ENCODE measurements around the gene TLE4.

The TLE4 gene

DNA sequence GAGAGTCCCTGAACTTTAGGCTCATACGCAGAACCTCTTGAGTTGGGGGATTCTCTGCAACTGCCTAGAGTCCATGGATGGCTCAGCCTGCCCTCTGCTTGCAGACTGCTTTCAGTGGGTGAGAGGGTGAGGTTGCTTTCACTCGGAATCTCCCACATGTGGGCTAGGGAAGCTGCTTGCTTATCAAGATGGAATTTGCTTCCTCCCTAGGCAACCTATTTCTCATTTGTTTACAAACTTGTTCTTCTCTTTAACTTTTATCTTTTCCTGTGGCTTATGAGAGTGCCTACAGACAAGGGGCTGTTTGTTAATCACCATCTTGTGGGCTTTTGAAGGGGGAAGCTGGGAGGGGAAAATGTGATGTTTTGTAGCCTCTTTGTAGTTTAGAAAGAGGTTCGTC, 10.0 kb downstream of the TLE4 start:
- no peak overlapping the region for H3K4me3 ChIP-seq (ENCODE audit: low read depth, low read length)
- H3K27me3 ChIP-seq (ENCODE audit: control insufficient read depth, insufficient read depth, low read length) = no peaks in the 10 kb centered on the region
- peak overlapping the region; percentile 5 for H3K27ac ChIP-seq (ENCODE audit: low read depth, low read length)
- no peaks in the 10 kb centered on the region for H3K9me3 ChIP-seq (ENCODE audit: control insufficient read depth, insufficient read depth, low read length)
- H3K9ac ChIP-seq (ENCODE audit: low read depth, low read length) = no peak overlapping the region
- H3K36me3 ChIP-seq (ENCODE audit: control insufficient read depth, insufficient read depth, low read length) = peaks cover 28% of the 10 kb centered on the region
- peaks cover 31% of the 10 kb centered on the region for H3K4me1 ChIP-seq (ENCODE audit: control insufficient read depth, insufficient read depth, low read length)

DNA sequence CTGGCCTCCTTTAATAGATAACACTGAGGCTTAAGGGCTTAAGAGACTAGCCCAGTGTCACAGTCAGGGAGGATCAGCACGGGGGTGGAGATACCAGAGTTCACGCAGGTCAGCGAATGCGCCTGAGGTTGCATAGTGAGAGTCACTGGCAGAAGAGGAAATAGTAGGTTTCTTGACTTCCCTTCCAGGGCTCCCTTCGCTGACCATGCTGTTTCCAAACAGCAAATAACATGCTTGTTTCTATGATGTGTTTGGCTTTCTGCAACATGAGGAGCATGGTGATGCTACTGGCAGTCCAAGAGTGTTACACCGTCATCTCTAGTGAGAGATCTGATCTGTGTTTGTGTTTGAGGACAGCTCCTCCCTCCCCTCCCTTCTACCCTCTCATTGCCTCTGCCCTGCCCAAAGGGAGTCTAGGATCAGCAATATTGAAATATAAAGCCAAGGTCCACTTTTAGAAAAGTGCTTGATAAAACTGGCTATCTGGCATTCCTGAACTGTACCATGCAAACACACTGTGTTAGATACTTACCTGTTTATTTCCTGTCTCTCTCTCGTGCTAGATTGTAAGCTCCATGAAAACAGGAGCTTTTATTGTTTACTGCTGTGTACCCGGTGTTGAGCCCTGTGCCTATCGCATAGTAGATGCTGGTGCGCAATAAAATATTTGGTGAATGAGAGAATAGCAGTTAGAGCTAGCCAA, 12.3 kb downstream of the TLE4 start:
- peaks cover 31% of the 10 kb centered on the region for H3K4me1 ChIP-seq (ENCODE audit: control insufficient read depth, insufficient read depth, low read length)
- H3K27ac ChIP-seq (ENCODE audit: low read depth, low read length) = no peak overlapping the region
- peaks cover 25% of the 10 kb centered on the region for H3K36me3 ChIP-seq (ENCODE audit: control insufficient read depth, insufficient read depth, low read length)
- no peaks in the 10 kb centered on the region for H3K9me3 ChIP-seq (ENCODE audit: control insufficient read depth, insufficient read depth, low read length)
- no peak overlapping the region for H3K4me3 ChIP-seq (ENCODE audit: low read depth, low read length)
- no peak overlapping the region for H3K9ac ChIP-seq (ENCODE audit: low read depth, low read length)
- H3K27me3 ChIP-seq (ENCODE audit: control insufficient read depth, insufficient read depth, low read length) = no peaks in the 10 kb centered on the region

DNA sequence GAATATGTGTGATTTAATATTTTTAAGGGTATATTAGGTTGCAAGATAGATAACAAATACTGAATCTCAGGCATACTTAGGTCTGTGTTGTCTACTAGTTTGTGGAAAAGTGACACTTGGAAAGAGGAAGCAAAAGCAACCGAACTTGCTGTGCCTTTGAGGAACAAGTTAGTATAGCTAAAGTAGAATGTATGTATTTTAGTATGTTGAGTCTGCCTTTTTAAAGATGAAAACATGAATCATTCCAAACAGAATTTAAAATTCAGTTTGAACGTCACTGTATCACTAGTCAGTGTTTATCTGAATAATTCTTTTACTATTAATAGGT, 12.9 kb downstream of the TLE4 start:
- Histone ChIP-seq H3K27me3 (ENCODE audit: control insufficient read depth, insufficient read depth, low read length) (no peaks in the 10 kb centered on the region), H3K4me3 (ENCODE audit: low read depth, low read length) (no peak overlapping the region), H3K27ac (ENCODE audit: low read depth, low read length) (no peak overlapping the region), H3K9me3 (ENCODE audit: control insufficient read depth, insufficient read depth, low read length) (no peaks in the 10 kb centered on the region), H3K4me1 (ENCODE audit: control insufficient read depth, insufficient read depth, low read length) (peaks cover 31% of the 10 kb centered on the region), H3K36me3 (ENCODE audit: control insufficient read depth, insufficient read depth, low read length) (peaks cover 20% of the 10 kb centered on the region), H3K9ac (ENCODE audit: low read depth, low read length) (no peak overlapping the region)

DNA sequence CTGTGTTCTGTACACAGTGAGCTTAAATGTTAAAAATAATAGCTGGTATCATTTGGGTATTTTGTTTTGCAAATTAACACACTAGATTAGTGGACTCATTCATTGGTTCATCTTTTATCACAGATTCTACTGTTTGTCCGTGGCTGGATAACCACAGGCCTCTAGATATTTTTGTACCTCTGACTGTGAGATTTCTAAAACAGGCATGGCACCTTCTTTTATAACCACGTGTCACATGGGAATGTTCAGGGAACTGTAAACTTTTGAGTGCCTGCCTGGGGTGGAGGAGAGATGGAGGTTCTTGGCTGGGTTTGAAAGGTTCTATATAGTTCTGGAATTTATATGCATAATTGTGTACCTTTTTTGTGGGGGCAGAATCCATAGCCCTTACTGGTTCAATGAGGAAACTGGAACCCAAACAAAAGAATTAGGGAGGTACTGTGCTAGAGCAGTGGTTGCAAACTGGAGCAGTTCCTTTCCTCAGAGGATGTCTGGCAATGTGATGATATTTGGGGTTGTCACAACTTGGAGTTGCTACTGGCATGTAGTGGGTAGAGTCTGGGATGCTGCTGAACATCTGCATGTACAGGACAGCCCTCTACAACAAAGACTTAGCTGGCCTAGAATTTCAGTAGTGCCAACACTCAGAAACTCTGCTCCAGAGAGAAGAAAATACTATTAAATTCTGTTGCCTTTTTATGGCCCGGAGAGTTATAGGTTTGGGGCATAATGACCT, 16.9 kb downstream of the TLE4 start:
- no peak overlapping the region for H3K9ac ChIP-seq (ENCODE audit: low read depth, low read length)
- peaks cover 10% of the 10 kb centered on the region; the same call in 1 of the 2 replicates for H3K36me3 ChIP-seq (ENCODE audit: control insufficient read depth, insufficient read depth, low read length)
- H3K27me3 ChIP-seq (ENCODE audit: control insufficient read depth, insufficient read depth, low read length) = no peaks in the 10 kb centered on the region
- no peak overlapping the region for H3K4me3 ChIP-seq (ENCODE audit: low read depth, low read length)
- no peak overlapping the region for H3K27ac ChIP-seq (ENCODE audit: low read depth, low read length)
- H3K4me1 ChIP-seq (ENCODE audit: control insufficient read depth, insufficient read depth, low read length) = peaks cover 6% of the 10 kb centered on the region
- no peaks in the 10 kb centered on the region for H3K9me3 ChIP-seq (ENCODE audit: control insufficient read depth, insufficient read depth, low read length)

DNA sequence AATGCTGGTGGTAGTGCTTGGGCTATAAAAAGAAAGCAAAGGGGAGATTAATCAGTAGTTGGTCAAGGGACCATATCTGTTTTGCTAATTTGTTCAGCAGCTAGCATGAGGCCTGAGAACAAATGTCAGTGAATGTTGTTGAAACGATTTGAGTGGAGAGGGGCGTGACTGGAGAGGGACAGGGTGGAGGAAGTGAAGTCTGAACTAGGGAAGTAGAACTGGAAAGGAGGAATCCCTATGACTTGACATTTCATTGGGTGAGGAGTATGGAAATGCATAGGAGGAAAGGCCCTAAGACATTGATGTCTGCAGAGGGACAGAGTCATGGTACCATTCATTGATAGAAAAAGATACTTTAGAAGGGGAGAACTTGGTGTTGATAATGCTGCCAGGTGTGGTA, 19.7 kb downstream of the TLE4 start:
- peaks cover 9% of the 10 kb centered on the region for H3K36me3 ChIP-seq (ENCODE audit: control insufficient read depth, insufficient read depth, low read length)
- no peak overlapping the region for H3K27ac ChIP-seq (ENCODE audit: low read depth, low read length)
- H3K4me3 ChIP-seq (ENCODE audit: low read depth, low read length) = no peak overlapping the region
- H3K9ac ChIP-seq (ENCODE audit: low read depth, low read length) = no peak overlapping the region
- H3K9me3 ChIP-seq (ENCODE audit: control insufficient read depth, insufficient read depth, low read length) = no peaks in the 10 kb centered on the region
- no peaks in the 10 kb centered on the region for H3K27me3 ChIP-seq (ENCODE audit: control insufficient read depth, insufficient read depth, low read length)
- H3K4me1 ChIP-seq (ENCODE audit: control insufficient read depth, insufficient read depth, low read length) = no peaks in the 10 kb centered on the region

DNA sequence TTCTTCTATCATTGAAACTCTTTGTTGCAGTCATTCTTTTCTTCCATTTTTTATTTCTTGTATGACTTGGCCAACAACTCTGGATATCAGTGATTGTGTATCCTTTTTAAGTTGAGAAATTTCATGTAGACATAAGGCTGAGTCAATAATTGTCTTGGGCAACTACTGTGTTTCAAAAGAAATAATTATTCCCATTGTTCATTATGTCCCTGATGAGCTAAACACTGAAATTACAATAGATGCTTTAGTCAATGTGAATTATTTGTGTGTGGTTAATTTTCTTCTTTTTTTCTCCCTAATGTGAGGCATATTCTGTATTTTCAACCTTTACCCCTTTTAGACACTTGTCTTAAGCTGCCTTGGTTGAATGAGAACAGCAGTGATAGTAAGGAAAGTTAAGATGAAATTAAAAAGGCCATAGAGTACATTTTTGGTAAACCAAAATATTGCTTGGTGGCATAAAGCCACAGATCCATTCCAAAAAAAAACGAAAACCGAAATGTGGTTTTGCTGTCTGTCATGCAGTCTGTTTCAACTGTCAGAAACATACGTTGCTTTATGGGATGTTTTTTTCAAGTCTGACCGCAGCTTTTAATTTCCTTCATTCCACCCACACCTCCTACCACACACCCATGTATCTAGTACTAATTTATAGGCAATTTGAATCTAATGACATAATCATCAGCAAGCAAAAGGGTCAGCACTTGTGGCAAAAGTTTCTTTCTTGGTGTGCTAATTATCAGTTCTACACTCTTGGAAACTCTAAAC, 21.1 kb downstream of the TLE4 start:
- no peak overlapping the region for H3K27ac ChIP-seq (ENCODE audit: low read depth, low read length)
- no peaks in the 10 kb centered on the region for H3K4me1 ChIP-seq (ENCODE audit: control insufficient read depth, insufficient read depth, low read length)
- H3K9me3 ChIP-seq (ENCODE audit: control insufficient read depth, insufficient read depth, low read length) = no peaks in the 10 kb centered on the region
- no peaks in the 10 kb centered on the region for H3K27me3 ChIP-seq (ENCODE audit: control insufficient read depth, insufficient read depth, low read length)
- no peaks in the 10 kb centered on the region; the same call in none of the 2 replicates for H3K36me3 ChIP-seq (ENCODE audit: control insufficient read depth, insufficient read depth, low read length)
- no peak overlapping the region for H3K9ac ChIP-seq (ENCODE audit: low read depth, low read length)
- H3K4me3 ChIP-seq (ENCODE audit: low read depth, low read length) = no peak overlapping the region

DNA sequence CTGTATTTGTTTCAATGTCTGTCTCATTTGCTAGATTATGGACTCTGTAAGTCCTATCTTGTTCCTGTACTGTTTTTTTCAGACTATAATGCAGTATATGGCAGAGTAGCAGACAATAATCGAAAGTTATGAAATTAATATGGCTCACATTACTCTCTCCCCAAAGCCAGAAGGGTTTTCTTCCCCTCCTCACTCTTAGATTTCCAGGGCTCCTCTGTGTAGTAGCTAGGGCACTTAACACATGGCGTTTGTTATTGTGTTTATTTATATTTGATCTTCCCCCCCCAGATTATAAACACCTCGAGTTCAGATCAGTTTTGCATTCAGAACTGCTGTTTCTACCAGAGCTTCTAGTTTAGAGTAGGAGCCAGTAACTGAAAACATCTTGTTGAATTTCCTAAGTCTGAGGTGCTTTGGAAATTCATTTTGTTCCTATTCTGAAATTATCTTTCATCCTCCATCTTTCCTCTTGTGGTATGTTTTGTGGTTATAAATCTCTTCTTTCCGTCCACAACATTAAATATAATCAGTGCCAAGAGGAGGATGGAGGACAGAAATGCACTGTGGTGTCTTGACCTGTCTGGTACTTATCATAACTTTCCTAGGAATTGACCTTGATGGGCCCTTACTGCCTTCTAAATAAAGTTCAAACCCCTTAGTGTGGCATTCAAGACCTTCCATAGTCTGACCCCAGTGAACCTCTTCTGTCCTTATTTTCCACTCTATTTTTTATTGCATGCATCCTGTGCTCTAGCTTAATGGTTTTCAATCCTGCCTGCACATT, 27.0 kb downstream of the TLE4 start:
- no peak overlapping the region for H3K4me3 ChIP-seq (ENCODE audit: low read depth, low read length)
- no peak overlapping the region for H3K9ac ChIP-seq (ENCODE audit: low read depth, low read length)
- no peak overlapping the region for H3K27ac ChIP-seq (ENCODE audit: low read depth, low read length)
- no peaks in the 10 kb centered on the region for H3K9me3 ChIP-seq (ENCODE audit: control insufficient read depth, insufficient read depth, low read length)
- no peaks in the 10 kb centered on the region for H3K27me3 ChIP-seq (ENCODE audit: control insufficient read depth, insufficient read depth, low read length)
- no peaks in the 10 kb centered on the region for H3K4me1 ChIP-seq (ENCODE audit: control insufficient read depth, insufficient read depth, low read length)
- H3K36me3 ChIP-seq (ENCODE audit: control insufficient read depth, insufficient read depth, low read length) = no peaks in the 10 kb centered on the region; the same call in 1 of the 2 replicates

DNA sequence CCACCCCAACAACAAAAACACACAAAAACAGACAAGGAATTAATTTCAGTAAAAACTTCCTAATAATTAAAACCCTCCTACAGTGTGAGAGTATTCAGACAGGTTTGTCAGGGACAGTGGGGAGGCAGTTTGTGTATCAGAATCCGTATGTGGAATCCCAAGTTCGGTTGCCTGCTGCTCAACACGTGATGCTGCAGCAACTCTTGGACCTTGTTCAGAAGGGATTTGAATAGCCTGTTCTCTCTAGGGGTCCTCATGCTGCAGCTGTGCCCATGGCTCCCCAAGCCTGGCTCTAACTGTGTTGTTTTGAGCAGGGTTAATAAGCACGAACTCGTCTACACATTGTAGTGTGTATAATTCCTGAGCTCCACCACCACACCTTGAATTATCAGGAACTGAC, 28.7 kb downstream of the TLE4 start:
- Histone ChIP-seq H3K4me1 (ENCODE audit: control insufficient read depth, insufficient read depth, low read length) (no peaks in the 10 kb centered on the region), H3K27ac (ENCODE audit: low read depth, low read length) (no peak overlapping the region), H3K27me3 (ENCODE audit: control insufficient read depth, insufficient read depth, low read length) (no peaks in the 10 kb centered on the region), H3K36me3 (ENCODE audit: control insufficient read depth, insufficient read depth, low read length) (no peaks in the 10 kb centered on the region; the same call in 1 of the 2 replicates), H3K9ac (ENCODE audit: low read depth, low read length) (no peak overlapping the region), H3K9me3 (ENCODE audit: control insufficient read depth, insufficient read depth, low read length) (no peaks in the 10 kb centered on the region), H3K4me3 (ENCODE audit: low read depth, low read length) (no peak overlapping the region)

DNA sequence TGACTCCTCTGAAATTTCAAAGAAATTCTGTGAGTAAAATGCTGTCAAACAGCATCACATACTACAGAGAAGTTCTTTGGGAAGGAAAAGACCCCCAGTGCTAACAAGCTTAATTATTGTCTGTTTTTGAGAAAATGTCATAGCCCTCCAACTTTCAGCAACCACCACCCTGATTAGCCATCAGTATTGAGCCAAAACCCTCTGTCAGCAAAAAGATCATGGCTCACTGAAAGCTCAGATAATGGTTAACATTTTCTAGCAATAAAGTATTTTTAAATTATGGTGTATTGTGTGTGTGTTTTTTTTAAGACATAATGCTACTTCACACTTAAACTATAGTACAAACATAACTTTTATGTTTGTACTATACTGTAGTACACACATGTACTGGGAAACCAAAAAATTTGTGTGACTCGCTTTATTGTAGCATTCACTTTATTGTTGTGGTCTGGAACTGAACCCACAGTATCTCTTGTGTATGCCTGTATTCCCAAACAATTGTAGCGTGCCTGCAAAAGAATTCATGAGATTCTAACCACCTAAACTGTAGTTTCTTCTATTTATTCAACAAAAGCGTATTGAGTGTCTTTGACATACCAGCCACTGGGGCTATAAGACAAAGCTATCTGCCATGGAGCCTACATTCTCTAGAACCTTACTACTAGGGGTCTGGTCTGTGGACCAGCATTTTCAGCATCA, 31.6 kb downstream of the TLE4 start:
- Histone ChIP-seq H3K27ac (ENCODE audit: low read depth, low read length) (no peak overlapping the region), H3K36me3 (ENCODE audit: control insufficient read depth, insufficient read depth, low read length) (no peaks in the 10 kb centered on the region; the same call in 1 of the 2 replicates), H3K4me1 (ENCODE audit: control insufficient read depth, insufficient read depth, low read length) (no peaks in the 10 kb centered on the region), H3K27me3 (ENCODE audit: control insufficient read depth, insufficient read depth, low read length) (no peaks in the 10 kb centered on the region), H3K9me3 (ENCODE audit: control insufficient read depth, insufficient read depth, low read length) (no peaks in the 10 kb centered on the region), H3K9ac (ENCODE audit: low read depth, low read length) (no peak overlapping the region), H3K4me3 (ENCODE audit: low read depth, low read length) (no peak overlapping the region)

DNA sequence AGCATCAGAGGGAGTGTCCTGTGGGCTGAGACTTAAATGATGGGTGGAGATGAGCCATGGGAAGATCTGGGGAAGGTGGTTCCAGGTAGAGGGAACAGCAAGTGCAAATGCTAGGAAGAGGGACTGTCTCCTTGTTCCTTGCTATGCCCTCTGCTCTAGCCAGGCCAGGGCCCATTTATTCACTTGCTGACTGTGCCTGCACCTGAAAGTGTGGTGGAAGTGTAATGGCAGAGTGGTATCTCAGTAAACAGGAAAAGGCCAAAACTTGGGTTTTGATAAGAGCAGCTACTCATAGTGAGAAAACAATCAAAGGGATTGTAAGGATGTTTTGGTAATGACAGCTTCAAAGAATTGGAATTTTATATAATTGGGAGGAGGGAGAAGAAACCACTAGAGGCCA, 32.4 kb downstream of the TLE4 start:
- Histone ChIP-seq H3K27me3 (ENCODE audit: control insufficient read depth, insufficient read depth, low read length) (no peaks in the 10 kb centered on the region), H3K9me3 (ENCODE audit: control insufficient read depth, insufficient read depth, low read length) (no peaks in the 10 kb centered on the region), H3K4me1 (ENCODE audit: control insufficient read depth, insufficient read depth, low read length) (peaks cover 4% of the 10 kb centered on the region; the same call in 1 of the 2 replicates), H3K9ac (ENCODE audit: low read depth, low read length) (no peak overlapping the region), H3K27ac (ENCODE audit: low read depth, low read length) (no peak overlapping the region), H3K4me3 (ENCODE audit: low read depth, low read length) (no peak overlapping the region), H3K36me3 (ENCODE audit: control insufficient read depth, insufficient read depth, low read length) (no peaks in the 10 kb centered on the region; the same call in 1 of the 2 replicates)

Data from HUES48 (cell line).